ENCODE results near the gene CEMP1. TPM values are rescaled to one million over a fixed set of nuclear protein-coding genes. Genes with fewer than 3 reads are reported as not detected.

CEMP1 gene
- total RNA-seq, 1 experiment from 2014 or later = 0.15 TPM

DNA sequence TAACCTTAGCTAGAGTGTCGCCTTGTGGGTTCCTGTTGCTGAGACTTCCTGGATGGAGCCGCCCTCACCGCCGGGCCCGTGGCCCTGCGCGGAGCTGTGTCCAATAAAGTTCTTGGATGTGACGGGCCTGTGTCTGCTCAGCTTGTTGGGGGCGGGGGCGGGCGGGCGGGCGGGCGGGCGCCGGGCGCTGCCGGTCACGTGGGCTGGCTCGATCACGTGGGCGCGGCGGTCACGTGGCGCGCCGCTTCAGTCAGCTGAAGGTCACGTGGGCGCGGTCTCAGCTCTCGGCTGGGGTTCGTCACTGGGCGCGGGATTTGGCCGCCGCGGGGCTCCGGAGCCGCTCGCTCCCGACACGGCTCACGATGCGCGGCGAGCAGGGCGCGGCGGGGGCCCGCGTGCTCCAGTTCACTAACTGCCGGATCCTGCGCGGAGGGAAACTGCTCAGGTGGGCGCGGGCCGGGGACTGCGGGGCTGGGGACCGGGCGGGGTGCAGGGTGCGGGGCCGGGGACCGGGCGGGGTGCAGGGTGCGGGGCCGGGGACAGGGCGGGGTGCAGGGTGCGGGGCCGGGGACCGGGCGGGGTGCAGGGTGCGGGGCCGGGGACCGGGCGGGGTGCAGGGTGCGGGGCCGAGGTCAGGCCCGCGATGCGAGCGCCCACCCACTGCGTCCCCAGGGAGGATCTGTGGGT lies 11.0 kb downstream of the CEMP1 start, which contains the start of gene AMDHD2 (continued):
- no peak for TF ChIP-seq ATF1 (CRISPR knock-in tag; IDR thresholded peaks at IDR 0.05)
- TF ChIP-seq, protein P1, sequence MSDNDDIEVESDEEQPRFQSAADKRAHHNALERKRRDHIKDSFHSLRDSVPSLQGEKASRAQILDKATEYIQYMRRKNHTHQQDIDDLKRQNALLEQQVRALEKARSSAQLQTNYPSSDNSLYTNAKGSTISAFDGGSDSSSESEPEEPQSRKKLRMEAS (CRISPR knock-in tag; IDR thresholded peaks at IDR 0.05) = peak; percentile 55; the same call in 1 of the 2 replicates
- TF ChIP-seq ZNF219 (CRISPR knock-in tag; IDR thresholded peaks at IDR 0.05; ENCODE audit: borderline replicate concordance) = no peak
- TF ChIP-seq CBFB (CRISPR knock-in tag; IDR thresholded peaks at IDR 0.05; ENCODE audit: low read depth) = peak; percentile 83; the same call in 1 of the 2 replicates
- TF ChIP-seq ESRRA (CRISPR knock-in tag; IDR thresholded peaks at IDR 0.05; ENCODE audit: borderline replicate concordance) = no peak
- peak; percentile 81 for TF ChIP-seq SP1 (CRISPR knock-in tag; conservative IDR thresholded peaks at IDR 0.05)
- TF ChIP-seq ETV6 (CRISPR knock-in tag; IDR thresholded peaks at IDR 0.05) = peak; percentile 55; the same call in 1 of the 2 replicates
- TF ChIP-seq, protein P2, sequence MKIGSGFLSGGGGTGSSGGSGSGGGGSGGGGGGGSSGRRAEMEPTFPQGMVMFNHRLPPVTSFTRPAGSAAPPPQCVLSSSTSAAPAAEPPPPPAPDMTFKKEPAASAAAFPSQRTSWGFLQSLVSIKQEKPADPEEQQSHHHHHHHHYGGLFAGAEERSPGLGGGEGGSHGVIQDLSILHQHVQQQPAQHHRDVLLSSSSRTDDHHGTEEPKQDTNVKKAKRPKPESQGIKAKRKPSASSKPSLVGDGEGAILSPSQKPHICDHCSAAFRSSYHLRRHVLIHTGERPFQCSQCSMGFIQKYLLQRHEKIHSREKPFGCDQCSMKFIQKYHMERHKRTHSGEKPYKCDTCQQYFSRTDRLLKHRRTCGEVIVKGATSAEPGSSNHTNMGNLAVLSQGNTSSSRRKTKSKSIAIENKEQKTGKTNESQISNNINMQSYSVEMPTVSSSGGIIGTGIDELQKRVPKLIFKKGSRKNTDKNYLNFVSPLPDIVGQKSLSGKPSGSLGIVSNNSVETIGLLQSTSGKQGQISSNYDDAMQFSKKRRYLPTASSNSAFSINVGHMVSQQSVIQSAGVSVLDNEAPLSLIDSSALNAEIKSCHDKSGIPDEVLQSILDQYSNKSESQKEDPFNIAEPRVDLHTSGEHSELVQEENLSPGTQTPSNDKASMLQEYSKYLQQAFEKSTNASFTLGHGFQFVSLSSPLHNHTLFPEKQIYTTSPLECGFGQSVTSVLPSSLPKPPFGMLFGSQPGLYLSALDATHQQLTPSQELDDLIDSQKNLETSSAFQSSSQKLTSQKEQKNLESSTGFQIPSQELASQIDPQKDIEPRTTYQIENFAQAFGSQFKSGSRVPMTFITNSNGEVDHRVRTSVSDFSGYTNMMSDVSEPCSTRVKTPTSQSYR (CRISPR knock-in tag; IDR thresholded peaks at IDR 0.05) = no peak
- no peak for TF ChIP-seq TP53 (CRISPR knock-in tag; IDR thresholded peaks at IDR 0.05)
- TF ChIP-seq ZNF138 (CRISPR knock-in tag; conservative IDR thresholded peaks at IDR 0.05) = no peak
- no peak for TF ChIP-seq RELA (CRISPR knock-in tag; IDR thresholded peaks at IDR 0.05; ENCODE audit: borderline replicate concordance)
- TF ChIP-seq HMGA2 (CRISPR knock-in tag; IDR thresholded peaks at IDR 0.05) = no peak
- no peak for TF ChIP-seq KAT7 (CRISPR knock-in tag; IDR thresholded peaks at IDR 0.05; ENCODE audit: borderline replicate concordance)
- TF ChIP-seq, protein P3, sequence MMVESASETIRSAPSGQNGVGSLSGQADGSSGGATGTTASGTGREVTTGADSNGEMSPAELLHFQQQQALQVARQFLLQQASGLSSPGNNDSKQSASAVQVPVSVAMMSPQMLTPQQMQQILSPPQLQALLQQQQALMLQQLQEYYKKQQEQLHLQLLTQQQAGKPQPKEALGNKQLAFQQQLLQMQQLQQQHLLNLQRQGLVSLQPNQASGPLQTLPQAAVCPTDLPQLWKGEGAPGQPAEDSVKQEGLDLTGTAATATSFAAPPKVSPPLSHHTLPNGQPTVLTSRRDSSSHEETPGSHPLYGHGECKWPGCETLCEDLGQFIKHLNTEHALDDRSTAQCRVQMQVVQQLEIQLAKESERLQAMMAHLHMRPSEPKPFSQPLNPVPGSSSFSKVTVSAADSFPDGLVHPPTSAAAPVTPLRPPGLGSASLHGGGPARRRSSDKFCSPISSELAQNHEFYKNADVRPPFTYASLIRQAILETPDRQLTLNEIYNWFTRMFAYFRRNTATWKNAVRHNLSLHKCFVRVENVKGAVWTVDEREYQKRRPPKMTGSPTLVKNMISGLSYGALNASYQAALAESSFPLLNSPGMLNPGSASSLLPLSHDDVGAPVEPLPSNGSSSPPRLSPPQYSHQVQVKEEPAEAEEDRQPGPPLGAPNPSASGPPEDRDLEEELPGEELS (CRISPR knock-in tag; IDR thresholded peaks at IDR 0.05) = peak; percentile 65; the same call in 1 of the 2 replicates
- TF ChIP-seq JAZF1 (CRISPR knock-in tag; IDR thresholded peaks at IDR 0.05) = no peak
- peak; percentile 54; the same call in 1 of the 2 replicates for TF ChIP-seq FOXP1 (CRISPR knock-in tag; IDR thresholded peaks at IDR 0.05; ENCODE audit: borderline replicate concordance)

DNA sequence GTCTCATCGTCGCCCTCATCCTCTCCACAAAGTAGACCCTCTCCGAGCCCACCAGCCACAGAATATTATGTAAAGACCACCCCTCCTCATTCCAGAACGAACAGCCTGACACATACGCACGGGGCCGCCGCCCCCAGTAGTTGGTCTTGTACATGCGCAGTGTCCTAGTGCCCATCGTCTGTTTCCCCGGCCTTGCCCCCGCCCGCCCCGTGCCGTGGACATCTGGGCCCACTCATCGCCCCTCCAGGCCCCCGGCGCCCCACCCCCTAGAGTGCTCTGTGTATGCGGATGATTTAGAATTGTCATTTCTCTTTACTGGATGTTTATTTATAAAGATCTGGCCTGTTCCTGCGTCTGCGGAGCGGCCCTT lies 11.5 kb downstream of the CEMP1 start:
- no peaks in the 10 kb centered on the region for H3K9me3 Mint-ChIP-seq
- H3K27ac Mint-ChIP-seq = peak overlapping the region; percentile 97
- ChIA-PET POLR2A (interaction anchor here (0.5 to 3.7 kb wide), 6 partner anchors 12 to 364 kb away, joined by 3 to 17 read pairs (median 4); partner anchors contain the start of genes CEMP1, TBC1D24, TEDC2 and TRAF7), CTCF (interaction anchor here (0.7 to 2.1 kb wide), 6 partner anchors 8 to 325 kb away, joined by 3 to 13 read pairs (median 6); partner anchors contain the start of gene CEMP1)
- peaks cover 30% of the 10 kb centered on the region for H3K4me1 Mint-ChIP-seq
- H3K4me3 Mint-ChIP-seq = peak overlapping the region; percentile 62
- ATAC-seq = no peak
- no peak for DNase-seq (ENCODE audit: low spot score)
- H3K36me3 Mint-ChIP-seq = peaks cover 6% of the 10 kb centered on the region
- H3K27me3 Mint-ChIP-seq (ENCODE audit: low read depth) = no peaks in the 10 kb centered on the region
- TF ChIP-seq TEAD1 (CRISPR knock-in tag; IDR thresholded peaks at IDR 0.05) (no peak), ZNF138 (CRISPR knock-in tag; conservative IDR thresholded peaks at IDR 0.05) (no peak), GABPB1 (CRISPR knock-in tag; IDR thresholded peaks at IDR 0.05) (no peak), TP53 (CRISPR knock-in tag; IDR thresholded peaks at IDR 0.05) (no peak), TCF7 (CRISPR knock-in tag; IDR thresholded peaks at IDR 0.05; ENCODE audit: low read depth) (no peak), ZNF263 (CRISPR knock-in tag; IDR thresholded peaks at IDR 0.05; ENCODE audit: low read depth) (no peak), RORB (CRISPR knock-in tag; IDR thresholded peaks at IDR 0.05) (no peak), CREM (CRISPR knock-in tag; IDR thresholded peaks at IDR 0.05) (no peak)
- TF ChIP-seq, protein P4, sequence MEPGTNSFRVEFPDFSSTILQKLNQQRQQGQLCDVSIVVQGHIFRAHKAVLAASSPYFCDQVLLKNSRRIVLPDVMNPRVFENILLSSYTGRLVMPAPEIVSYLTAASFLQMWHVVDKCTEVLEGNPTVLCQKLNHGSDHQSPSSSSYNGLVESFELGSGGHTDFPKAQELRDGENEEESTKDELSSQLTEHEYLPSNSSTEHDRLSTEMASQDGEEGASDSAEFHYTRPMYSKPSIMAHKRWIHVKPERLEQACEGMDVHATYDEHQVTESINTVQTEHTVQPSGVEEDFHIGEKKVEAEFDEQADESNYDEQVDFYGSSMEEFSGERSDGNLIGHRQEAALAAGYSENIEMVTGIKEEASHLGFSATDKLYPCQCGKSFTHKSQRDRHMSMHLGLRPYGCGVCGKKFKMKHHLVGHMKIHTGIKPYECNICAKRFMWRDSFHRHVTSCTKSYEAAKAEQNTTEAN (CRISPR knock-in tag; IDR thresholded peaks at IDR 0.05) = no peak
- TF ChIP-seq, protein P5, sequence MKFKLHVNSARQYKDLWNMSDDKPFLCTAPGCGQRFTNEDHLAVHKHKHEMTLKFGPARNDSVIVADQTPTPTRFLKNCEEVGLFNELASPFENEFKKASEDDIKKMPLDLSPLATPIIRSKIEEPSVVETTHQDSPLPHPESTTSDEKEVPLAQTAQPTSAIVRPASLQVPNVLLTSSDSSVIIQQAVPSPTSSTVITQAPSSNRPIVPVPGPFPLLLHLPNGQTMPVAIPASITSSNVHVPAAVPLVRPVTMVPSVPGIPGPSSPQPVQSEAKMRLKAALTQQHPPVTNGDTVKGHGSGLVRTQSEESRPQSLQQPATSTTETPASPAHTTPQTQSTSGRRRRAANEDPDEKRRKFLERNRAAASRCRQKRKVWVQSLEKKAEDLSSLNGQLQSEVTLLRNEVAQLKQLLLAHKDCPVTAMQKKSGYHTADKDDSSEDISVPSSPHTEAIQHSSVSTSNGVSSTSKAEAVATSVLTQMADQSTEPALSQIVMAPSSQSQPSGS (CRISPR knock-in tag; IDR thresholded peaks at IDR 0.05; ENCODE audit: borderline replicate concordance, low read depth) = no peak
- TF ChIP-seq, protein P6, sequence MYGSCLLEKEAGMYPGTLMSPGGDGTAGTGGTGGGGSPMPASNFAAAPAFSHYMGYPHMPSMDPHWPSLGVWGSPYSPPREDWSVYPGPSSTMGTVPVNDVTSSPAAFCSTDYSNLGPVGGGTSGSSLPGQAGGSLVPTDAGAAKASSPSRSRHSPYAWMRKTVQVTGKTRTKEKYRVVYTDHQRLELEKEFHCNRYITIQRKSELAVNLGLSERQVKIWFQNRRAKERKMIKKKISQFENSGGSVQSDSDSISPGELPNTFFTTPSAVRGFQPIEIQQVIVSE (CRISPR knock-in tag; IDR thresholded peaks at IDR 0.05; ENCODE audit: borderline replicate concordance) = no peak
- TF ChIP-seq, protein P1 (CRISPR knock-in tag; IDR thresholded peaks at IDR 0.05) = no peak
